Endothelial cell (in vitro differentiated cells): ENCODE measurements around the gene CHST11. TPM values are rescaled to one million over a fixed set of nuclear protein-coding genes. Genes with fewer than 3 reads are reported as not detected.
"Not testable (repeated sequence)": the region's sequence is repeated elsewhere in the genome, so short reads cannot be mapped to it uniquely, and the experiment has no call there.

ENCODE experiments used
- DNase-seq: peaks from one replicate; pipeline ENCODE4 v3.0.0; 2021; ENCODE audit warnings: low spot score
- H3K27ac Mint-ChIP-seq: one replicate; pipeline ENCODE4 v1.8.0; 2021; ENCODE audit warnings: mixed read lengths, inconsistent platforms; ENCODE audit not compliant: unreplicated experiment
- H3K27me3 Mint-ChIP-seq: one replicate; pipeline ENCODE4 v1.8.0; 2021; ENCODE audit warnings: mild to moderate bottlenecking, moderate library complexity, mixed read lengths, inconsistent platforms; ENCODE audit not compliant: unreplicated experiment
- H3K36me3 Mint-ChIP-seq: one replicate; pipeline ENCODE4 v1.8.0; 2021; ENCODE audit warnings: mild to moderate bottlenecking, low read depth, mixed read lengths, inconsistent platforms; ENCODE audit not compliant: unreplicated experiment
- H3K4me1 Mint-ChIP-seq: one replicate; pipeline ENCODE4 v1.8.0; 2021; ENCODE audit warnings: mild to moderate bottlenecking, mixed read lengths, inconsistent platforms; ENCODE audit not compliant: unreplicated experiment
- H3K4me3 Mint-ChIP-seq: one replicate; pipeline ENCODE4 v1.8.0; 2021; ENCODE audit warnings: mild to moderate bottlenecking, mixed read lengths, inconsistent platforms; ENCODE audit not compliant: unreplicated experiment
- H3K9me3 Mint-ChIP-seq: one replicate; pipeline ENCODE4 v1.8.0; 2021; ENCODE audit warnings: mixed read lengths, inconsistent platforms; ENCODE audit not compliant: unreplicated experiment
- CTCF ChIP-seq: fragments of 200-600 bp; sonication (generic); IDR thresholded peaks from one replicate; pipeline ENCODE4 v1.5.0; 2021; ENCODE audit warnings: antibody characterized with exemption; ENCODE audit not compliant: unreplicated experiment
- total RNA-seq: library from RNA; stranded (reverse); fragmentation: NEBNext Ultra II Directional; extraction: Animal tissue kit (Norgen Biotek cat#: 25700); gene quantifications from one replicate; pipeline ENCODE4 v1.2.1, GENCODE V29; 2021; ENCODE audit not compliant: unreplicated experiment

CHST11 gene
- total RNA-seq, 1 donor from 2014 or later: 11.8 TPM

- peaks cover 3% of the 10 kb centered on the region for H3K36me3 Mint-ChIP-seq
- H3K27me3 Mint-ChIP-seq: peaks cover 2% of the 10 kb centered on the region
- peak overlapping the region; percentile 50 for H3K27ac Mint-ChIP-seq
- TF ChIP-seq CTCF: no peak
- H3K4me1 Mint-ChIP-seq: peaks cover 37% of the 10 kb centered on the region
- no peak for DNase-seq
- H3K9me3 Mint-ChIP-seq: no peaks in the 10 kb centered on the region
- no peak overlapping the region for H3K4me3 Mint-ChIP-seq
Measured at GRCh38 chr12:104522985-104523722, 66.4 kb downstream of the CHST11 start.

GRCh38 chr12:104524034-104524832 lies 67.5 kb downstream of the CHST11 start:
- Mint-ChIP-seq H3K36me3 (peaks cover 3% of the 10 kb centered on the region), H3K4me3 (no peak overlapping the region), H3K27ac (peak overlapping the region; percentile 50), H3K27me3 (peaks cover 2% of the 10 kb centered on the region), H3K4me1 (peaks cover 35% of the 10 kb centered on the region), H3K9me3 (no peaks in the 10 kb centered on the region)
- no peak for TF ChIP-seq CTCF
- DNase-seq: no peak

DNA sequence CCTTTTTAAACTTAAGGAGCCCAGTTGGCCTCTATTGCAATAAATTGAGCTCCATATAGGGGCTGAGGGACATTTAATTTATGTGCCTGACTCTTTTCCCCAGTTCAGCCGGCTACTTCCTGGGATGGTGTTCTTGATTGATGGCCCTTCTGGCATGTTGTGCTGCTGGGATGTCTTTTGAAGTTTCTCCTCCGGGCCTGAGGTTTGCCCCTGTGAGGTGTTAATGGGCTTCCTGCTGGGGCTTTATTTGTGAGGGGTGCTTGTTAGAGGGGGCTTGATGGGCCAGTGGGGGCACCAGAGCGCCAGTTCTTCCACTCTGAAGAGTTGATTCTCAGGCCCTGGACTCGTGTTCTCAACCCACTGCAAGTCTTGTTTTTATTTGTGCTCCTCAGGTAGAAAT lies 69.6 kb downstream of the CHST11 start:
- Mint-ChIP-seq H3K4me3 (no peak overlapping the region), H3K27me3 (peaks cover 4% of the 10 kb centered on the region), H3K9me3 (no peaks in the 10 kb centered on the region), H3K4me1 (peaks cover 25% of the 10 kb centered on the region), H3K36me3 (peaks cover 3% of the 10 kb centered on the region), H3K27ac (no peak overlapping the region)
- no peak for TF ChIP-seq CTCF
- no peak for DNase-seq

- no peak for TF ChIP-seq CTCF
- Mint-ChIP-seq H3K9me3 (no peaks in the 10 kb centered on the region), H3K36me3 (peaks cover 3% of the 10 kb centered on the region), H3K4me3 (no peak overlapping the region), H3K4me1 (peaks cover 21% of the 10 kb centered on the region), H3K27me3 (peaks cover 4% of the 10 kb centered on the region), H3K27ac (no peak overlapping the region)
- DNase-seq: no peak
Measured at GRCh38 chr12:104526751-104527150, 70.0 kb downstream of the CHST11 start.

GRCh38 chr12:104527653-104528052 lies 70.9 kb downstream of the CHST11 start:
- peaks cover 20% of the 10 kb centered on the region for H3K4me1 Mint-ChIP-seq
- not testable (repeated sequence) for H3K27ac Mint-ChIP-seq, DNase-seq, H3K36me3 Mint-ChIP-seq, H3K27me3 Mint-ChIP-seq, H3K4me3 Mint-ChIP-seq, H3K9me3 Mint-ChIP-seq
